G401 (cell line): ENCODE measurements around the gene BICC1. TPM values are rescaled to one million over a fixed set of nuclear protein-coding genes. Genes with fewer than 3 reads are reported as not detected.

ENCODE experiments used
- DNase-seq: peaks from one replicate; pipeline ENCODE4 v3.0.0-alpha.2; 2015; ENCODE audit warnings: low spot score
- in situ Hi-C: cut with HindIII; loops from 2 replicates; pipeline ENCODE4 v1.10.0; 2016; ENCODE audit warnings: low sequenced_read_pairs, mixed read lengths
- total RNA-seq: library from RNA; depleted of rRNA; stranded (reverse); fragments of >200 nt; shearing (Covaris generic); gene quantifications from 2 replicates; pipeline ENCODE4 v1.2.3, GENCODE V29; 2014

BICC1 gene
- total RNA-seq, 1 experiment from 2014 or later = not detected

DNA sequence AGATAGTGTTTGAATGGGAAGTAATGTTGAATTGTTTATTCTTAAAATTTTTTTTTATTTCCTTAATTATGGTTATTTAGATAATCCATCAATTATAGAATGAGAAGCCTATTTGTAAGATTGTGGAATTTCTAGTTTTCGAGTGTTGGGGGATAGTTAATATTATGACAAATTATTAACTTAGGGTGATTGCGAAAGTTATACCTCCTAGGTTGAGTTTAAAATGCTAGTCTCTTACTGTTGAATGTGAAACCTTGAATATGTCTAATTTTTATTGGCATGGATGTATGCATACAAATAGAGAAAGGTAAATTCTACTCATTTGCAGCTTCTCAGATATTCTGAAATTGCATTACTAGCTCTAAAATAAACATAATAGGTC, 43.2 kb downstream of the BICC1 start:
- no peak for DNase-seq
- in situ Hi-C loops = no loop called here

DNA sequence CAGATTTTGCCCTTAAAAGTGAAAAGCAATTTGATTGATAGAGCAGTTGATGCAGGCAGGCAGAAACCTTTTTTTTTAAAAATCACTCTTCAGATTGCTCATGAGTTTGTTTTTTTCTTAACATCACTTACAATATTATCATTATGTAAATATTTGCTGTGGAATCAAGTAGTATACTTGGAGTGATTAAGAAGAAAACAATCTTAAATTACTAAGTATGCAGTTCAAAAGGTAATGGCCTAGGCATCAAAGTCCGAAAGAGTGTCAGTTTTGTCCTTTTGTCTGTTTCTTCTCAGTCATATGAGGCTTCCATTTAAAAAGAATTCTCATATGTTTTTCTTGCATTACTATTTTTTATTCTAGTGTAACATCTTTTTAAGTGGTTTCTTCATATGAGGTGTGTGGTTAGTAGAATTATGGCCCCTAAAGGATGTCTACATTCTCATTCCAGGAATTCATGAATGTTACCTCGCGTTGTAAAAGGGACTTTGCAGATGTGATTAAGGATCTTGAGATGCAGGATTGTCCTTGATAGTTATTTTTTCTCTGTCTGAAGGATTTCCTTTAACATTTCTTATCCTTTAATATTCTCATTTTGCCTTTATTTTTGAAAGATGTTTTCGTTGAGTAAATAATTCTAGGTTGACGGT, 44.0 kb downstream of the BICC1 start:
- in situ Hi-C loops = no loop called here
- no peak for DNase-seq

DNA sequence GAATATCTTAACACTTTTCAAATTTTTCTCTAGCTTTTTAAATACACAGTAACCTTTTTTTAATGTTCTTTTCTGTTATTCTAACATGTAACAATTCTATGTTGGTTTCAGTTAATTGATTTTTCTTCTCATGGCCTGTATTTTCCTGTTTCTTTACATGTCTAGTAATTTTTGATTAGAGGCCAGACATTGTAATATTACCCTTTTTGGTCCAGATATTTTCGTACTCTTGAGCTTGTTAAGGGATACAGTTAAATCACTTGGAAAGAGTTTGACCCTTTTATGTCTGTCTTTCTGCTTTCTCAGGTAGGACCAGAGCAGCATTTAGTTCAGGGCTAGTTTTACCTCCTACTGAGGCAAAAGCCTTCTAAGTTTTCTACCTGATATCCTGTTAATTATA, 45.0 kb downstream of the BICC1 start:
- in situ Hi-C loops = no loop called here
- DNase-seq = no peak

DNA sequence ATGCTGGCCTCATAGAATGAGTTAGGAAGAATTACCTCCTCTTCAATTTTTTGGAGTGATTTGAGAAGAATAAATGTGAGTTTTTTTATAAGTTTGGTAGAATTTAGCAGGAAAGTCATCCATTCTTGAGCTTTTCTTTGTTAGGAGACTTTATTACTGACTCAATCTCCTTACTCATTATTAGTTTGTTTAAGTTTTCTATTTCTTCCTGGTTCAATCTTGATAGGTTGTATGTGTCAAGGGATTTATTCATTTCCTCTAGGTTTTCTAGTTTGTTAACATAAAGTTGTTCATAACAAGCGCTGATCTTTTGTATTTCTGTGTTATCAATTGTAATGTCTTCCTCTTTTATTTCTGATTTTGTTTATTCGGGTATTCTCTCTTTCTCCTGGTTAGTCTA, 47.4 kb downstream of the BICC1 start:
- in situ Hi-C loops = no loop called here
- no peak for DNase-seq

DNA sequence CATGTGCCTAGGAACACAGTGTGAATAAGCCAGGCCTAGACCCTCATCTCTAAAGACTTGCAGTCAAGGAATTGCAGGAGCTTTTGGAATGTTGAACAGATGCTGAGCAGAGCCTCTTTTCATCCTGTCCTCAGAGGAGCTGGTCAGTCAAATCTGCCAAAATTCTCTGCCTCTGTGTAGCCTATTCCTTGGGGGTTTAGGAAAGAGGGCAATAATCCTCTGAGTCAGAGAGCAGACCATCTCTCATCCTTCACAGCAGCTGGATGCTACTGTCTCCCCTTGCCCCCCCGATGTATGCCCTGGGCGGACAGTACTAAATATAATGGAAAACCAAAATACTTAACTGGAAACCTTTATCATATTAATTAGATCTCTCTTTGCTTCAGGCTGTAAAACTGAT, 52.6 kb downstream of the BICC1 start:
- in situ Hi-C loops = no loop called here
- DNase-seq = no peak

DNA sequence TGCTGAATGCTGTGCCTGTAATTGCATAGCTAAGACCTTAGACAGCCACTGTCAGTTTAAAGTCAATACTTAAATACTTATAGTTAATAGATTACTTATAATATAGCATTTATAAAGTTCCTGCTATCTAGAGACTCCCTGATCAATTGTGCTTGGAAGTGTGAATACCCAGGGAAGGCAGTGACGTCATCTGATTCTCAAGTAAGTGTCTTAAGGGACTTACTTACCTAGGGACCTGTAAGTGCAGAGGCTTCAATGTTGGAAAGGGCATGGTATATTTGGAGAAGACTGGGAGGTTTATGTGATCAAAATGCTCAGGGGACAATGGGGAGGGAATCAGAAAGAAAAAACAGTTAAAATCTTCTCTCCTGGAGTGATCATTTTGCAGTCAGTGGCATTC, 55.0 kb downstream of the BICC1 start:
- in situ Hi-C loops = no loop called here
- DNase-seq = no peak

DNA sequence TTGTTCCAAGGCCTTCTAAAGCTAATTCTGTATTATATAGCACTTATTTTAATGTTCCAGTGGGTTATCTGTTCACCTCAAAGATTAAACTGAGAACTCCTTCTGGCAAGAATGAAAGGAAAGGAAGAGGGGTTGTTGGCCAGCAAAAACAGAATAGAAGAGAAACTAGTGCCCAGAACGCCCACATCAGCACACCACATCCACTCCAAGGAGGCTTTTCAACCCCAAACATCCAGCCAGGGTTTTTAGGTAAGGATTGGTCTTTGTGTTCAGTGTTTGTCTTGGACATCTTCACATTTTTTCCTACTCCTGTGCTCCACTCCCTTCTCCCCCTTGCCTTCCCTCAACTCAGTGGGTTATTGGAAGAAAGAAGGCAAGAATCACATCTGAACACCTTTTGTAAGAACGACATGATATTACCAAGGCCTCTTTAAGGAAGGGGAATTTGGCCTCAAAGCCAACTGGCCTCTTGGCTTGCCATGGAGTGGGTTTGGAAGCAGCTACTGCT, 55.8 kb downstream of the BICC1 start:
- no peak for DNase-seq
- in situ Hi-C loops = no loop called here

DNA sequence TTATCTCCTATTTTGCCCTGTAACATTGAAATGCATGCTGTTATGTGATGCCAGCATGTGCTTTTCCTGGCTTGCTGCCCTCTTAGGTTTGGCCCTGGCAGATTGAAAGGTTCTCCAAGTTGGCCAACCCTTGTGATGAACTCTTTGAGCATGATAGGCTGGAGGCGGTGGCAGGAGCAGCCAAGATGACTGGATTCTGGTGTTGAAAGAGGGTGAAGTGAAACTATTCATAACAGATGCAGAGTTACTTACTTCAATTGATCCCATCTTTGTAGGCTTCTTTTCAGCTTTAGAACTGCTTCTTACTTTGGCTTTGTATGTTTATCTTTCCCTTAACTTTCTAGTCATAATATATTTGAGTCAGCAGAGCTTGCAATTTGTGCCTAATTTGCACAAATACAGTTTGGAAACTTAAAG, 57.6 kb downstream of the BICC1 start:
- in situ Hi-C loops = no loop called here
- no peak for DNase-seq

DNA sequence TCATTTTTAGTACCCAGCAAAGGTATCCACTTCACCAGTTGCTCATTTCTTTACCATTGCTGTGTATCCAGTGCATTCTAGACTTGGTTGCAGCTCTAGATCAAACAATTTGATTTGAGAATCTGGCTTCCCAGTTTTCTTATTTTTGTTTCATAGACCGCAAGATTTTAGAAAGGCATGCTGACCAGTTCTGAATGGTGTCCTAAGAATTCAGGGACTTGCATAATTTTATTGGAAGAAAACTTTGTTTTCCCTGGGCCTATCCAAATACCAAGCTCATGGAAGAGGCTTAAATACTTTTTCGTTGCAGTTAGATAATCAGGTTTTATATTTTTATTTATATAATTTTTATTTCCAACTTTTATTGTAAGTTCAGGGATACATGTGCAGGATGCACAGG, 58.3 kb downstream of the BICC1 start:
- no peak for DNase-seq
- in situ Hi-C loops = no loop called here

DNA sequence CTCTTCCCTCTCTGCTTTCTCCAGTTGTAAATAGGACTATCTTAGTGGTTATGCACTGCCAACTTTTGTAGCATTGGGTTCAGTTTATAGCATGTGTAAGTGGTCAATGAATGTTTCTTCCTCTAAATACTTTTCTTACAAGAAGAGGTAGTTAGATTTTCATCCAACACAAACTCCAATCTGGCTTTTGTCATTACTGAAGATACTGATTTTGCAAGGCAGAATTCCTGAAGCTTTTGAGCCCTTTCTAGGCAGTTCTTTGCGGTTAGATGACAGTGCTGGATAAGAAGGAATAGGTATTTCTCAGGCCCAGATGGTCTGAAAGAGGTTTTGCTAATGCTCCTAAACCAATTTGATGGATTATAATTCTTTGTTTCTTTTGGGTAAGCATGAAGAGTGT, 60.5 kb downstream of the BICC1 start:
- in situ Hi-C loops = no loop called here
- no peak for DNase-seq

DNA sequence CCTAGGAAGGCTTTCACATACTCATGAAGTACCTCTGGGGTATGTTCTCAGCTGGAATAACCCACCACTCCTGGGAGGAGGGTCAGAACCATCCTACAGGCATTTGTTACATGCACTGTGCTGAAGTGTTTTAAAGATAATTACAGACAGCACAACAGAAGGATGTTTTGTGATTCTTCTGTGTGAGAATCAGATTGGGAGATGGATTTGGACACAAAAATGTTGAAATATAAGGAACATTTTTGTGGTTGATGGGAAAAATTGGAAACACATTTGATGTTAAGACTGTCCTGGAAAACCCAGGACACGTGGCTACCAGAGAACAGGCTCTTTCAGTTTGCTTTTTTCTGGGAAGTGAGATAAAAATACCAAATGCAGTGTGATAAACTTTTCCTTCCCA, 61.4 kb downstream of the BICC1 start:
- in situ Hi-C loops = no loop called here
- DNase-seq = no peak

DNA sequence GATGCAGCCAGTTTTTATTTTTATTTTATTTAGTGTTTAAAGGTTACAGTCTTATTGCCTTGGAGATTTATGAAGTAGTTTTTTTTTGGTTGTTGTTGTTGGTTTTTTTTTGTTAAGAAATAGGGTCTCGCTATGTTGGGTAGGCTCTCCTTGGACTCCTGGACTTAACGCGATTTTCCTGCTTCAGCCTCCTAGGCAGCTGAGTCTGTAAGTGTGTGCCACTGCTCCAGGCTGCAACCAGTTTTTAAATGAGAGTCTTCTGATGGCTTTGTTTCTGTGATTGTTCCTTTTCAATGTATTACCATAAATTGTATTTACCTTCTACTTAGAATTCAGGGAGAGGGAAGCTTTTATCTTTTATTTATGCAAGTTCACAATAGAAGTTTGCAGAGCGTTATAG, 62.8 kb downstream of the BICC1 start:
- in situ Hi-C loops = no loop called here
- DNase-seq = no peak

DNA sequence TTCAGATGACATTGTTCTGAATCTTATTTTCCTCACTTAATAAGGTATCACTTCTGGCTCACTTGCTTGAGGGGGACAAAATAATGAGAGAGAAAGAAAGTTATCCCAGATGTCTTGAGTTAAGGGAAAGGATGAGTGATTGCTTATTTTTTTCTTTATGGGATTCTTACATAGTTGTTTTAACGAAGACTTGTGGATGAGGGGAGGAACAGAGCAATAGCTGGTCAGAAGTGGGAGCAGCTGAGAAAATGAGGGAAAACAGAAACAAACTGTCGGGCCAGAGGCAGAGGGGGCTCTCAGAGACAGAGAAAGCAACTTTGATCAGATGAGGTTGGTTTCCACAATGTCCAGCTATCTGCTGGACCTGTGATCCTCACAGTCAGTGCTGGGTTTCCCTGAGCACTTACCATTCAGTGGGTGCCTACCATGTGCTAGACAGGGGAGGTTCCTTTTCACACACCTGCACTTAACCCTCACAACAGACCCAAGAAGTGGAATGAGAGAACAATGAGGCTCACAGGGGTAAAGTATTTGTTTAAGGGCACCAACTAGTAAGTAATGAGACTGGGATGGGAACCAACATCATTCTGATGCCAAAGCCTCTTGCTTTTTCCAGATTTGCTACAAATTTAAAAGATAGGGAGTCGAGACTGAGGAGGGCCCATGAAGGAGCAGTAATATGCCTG, 64.2 kb downstream of the BICC1 start:
- in situ Hi-C loops = no loop called here
- DNase-seq = no peak

DNA sequence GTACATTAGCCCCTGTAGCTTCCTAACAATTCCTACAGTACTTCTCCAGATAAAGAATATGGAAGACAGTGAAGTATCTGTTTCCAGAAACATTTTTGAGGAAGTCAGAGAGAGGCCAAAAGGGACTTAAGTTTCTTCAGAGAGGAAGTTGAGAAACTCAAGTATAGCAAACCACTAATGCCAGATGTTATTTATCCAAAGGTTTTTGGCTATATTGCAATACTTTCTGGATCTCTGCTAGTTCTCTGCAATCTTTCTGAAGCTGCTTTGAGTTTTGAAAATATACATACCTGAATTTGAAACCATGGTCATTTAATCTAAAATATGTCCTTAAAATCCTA, 64.7 kb downstream of the BICC1 start:
- in situ Hi-C loops = no loop called here

DNA sequence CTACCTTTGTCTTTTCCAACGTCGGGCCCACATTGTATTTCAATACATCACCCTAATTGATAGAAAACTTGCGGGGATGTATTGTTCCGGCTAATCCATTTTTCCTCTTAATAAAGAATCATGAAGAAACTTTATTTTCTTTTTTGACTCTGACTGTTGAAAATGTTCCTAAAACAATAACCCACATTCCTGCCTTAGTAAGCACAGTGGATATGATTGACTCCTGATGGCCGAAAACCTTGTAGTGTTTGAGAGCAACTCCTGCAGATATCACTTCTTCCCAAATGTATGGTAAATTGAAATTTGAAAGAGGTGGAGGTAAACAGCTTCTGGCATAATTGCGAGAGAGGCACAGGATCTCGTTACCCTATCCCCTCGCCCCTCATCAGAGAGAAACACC, 65.7 kb downstream of the BICC1 start:
- DNase-seq = no peak
- in situ Hi-C loops = no loop called here

More for the DNA sequence above, 64.7 kb downstream of the BICC1 start:
- DNase-seq = no peak

DNA sequence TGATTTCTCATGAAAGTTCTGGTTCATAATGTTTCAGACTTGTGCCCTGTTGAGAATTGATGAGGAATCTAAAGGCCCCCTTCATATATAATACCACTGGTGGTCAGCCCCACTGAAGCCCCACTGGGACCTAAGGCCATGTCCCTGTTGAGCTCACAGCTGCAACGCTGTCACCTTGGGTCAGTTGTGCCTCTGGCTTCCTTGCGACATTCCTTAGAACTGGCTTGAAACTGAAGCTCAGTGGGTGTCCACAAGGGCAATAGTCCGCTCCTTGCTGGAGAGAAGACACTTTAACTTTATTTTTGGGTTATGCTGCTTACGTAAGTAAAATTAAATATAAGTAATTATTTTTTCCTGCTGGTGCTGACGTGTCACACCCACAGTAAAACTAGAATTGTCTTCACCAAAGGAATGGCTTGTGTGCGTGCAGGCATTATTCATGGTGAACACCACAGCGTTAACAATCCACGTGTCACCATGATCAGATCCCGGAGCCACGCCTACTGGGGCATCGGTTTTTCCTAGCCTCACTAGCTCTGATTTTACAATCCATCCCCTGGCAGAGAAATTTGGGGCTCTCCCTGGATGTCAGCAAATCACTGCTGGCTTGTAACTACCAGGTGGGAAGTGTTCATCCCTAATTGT, 66.5 kb downstream of the BICC1 start:
- no peak for DNase-seq
- in situ Hi-C loops = no loop called here

DNA sequence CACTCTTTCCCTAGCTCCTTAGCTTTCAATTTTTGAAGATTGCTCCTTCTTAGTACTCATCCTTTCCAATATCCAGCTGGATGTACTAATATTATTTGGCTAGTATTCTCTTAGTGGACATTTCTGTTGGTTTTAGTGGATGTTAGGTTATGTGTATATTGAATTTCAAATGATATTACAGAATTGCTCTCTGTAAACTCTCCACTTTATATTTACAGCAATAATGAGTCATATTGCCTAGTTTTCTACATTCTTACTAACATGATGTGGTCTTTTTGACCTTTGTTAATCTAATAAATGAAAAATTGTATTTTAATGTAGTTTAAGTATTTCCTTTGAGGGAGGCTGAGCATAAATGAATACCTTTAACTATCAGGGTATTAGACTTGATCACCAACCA, 69.4 kb downstream of the BICC1 start:
- in situ Hi-C loops = no loop called here
- no peak for DNase-seq

DNA sequence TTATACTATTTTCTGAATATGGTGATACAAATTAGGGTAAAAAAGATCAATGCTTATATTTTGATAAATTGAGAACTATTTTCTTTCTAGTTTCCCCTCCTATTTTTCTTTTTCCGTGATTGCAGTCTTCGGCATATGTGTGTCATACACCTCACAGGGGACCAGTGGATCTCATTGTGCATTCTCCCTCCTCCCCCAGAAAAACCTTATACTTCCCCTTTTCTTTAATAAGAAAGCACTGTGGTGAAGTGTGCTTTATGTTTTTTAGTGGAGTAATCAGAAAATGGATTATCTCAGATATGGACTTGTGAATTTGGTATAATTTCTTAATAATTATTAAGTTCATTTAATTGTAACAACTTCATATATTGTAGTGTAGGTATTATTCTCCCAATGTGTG, 72.8 kb downstream of the BICC1 start:
- in situ Hi-C loops = no loop called here

DNA sequence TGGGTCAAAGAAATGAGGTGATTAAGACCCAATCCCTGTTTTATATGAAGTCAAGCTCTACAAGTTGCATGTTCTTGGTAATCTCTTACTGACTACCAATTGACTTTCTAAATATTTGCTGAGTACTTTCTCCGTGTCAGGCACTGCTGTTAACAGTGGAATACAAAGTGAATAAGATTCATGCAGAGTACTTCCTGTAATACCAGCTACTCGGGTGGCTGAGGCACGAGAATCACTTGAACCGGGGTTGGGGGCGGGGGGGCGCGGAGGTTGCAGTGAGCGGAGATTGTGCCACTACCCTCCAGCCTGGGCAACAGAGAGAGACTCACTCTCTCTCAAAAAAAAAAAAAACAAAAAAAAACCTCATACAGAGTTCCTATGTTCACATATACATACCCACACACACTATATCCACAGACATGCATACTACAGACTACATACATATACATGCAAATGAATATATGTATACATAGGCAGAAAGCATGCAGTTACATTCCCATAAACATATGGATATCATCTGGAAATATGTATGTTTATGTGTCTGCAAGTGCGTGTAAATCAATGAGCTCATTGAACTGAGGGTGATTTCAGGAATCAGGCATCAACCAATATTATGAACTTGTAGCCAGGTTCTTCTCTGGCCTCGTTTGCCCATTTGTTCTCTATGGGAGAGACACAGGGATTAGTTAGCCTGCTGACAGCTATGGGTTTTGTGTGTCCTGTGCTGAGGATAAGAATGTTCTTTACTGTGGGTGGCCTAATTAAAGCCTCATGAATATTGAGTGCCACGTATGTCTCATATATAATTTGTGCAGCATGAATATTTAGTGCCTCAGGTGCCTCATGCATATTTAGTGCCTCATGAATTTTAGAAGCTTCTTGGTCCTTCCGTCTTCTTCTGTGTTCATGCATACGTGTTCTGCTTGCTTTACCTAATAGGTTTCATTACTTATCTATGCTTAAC, 73.9 kb downstream of the BICC1 start:
- in situ Hi-C loops = no loop called here
- no peak for DNase-seq

More for the DNA sequence above, 72.8 kb downstream of the BICC1 start:
- DNase-seq = no peak

DNA sequence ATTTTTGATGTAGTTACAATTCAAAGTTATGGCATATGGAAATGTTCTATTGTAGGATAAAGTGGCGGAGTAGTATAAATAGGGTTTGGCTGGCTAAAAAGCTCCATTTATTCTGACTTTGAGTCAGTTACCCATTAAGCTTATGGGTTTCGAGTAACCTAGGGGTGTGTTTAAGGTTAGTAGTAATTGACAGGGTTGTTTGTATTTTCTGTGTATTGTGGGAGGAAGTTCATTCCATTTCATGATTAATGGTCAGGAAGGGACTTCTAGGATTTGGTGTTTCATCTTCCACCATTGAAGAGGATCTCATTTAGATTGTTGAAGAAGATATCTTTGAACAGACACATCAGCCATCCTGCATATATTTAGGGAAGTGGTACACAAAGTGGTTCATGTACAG, 75.0 kb downstream of the BICC1 start:
- in situ Hi-C loops = no loop called here
- no peak for DNase-seq
